ENCODE data around the gene PTRHD1. TPM values are rescaled to one million over a fixed set of nuclear protein-coding genes. Genes with fewer than 3 reads are reported as not detected.

Gene PTRHD1
- total RNA-seq, 1 donor from 2014 or later = 25.2 TPM

- H3K9me3 Mint-ChIP-seq (ENCODE audit: unreplicated experiment) = peaks cover 4% of the 10 kb centered on the region
- H3K4me1 Mint-ChIP-seq (ENCODE audit: low read depth, unreplicated experiment) = peaks cover 4% of the 10 kb centered on the region
- H3K4me3 Mint-ChIP-seq (ENCODE audit: unreplicated experiment) = no peak overlapping the region
- no peak for TF ChIP-seq CTCF (IDR thresholded peaks at IDR 0.05; ENCODE audit: partially characterized antibody, unreplicated experiment)
- DNase-seq = no peak
- H3K27ac Mint-ChIP-seq (ENCODE audit: unreplicated experiment) = no peak overlapping the region
- H3K27me3 Mint-ChIP-seq (ENCODE audit: unreplicated experiment) = no peaks in the 10 kb centered on the region
- H3K36me3 Mint-ChIP-seq (ENCODE audit: unreplicated experiment) = no peaks in the 10 kb centered on the region
Observed at GRCh38 chr2:24816404-24816803, 23.2 kb upstream of the PTRHD1 start.

- TF ChIP-seq CTCF (IDR thresholded peaks at IDR 0.05; ENCODE audit: partially characterized antibody, unreplicated experiment) = no peak
- no peak for DNase-seq
Observed at GRCh38 chr2:24815171-24815570, 22.0 kb upstream of the PTRHD1 start.

DNA sequence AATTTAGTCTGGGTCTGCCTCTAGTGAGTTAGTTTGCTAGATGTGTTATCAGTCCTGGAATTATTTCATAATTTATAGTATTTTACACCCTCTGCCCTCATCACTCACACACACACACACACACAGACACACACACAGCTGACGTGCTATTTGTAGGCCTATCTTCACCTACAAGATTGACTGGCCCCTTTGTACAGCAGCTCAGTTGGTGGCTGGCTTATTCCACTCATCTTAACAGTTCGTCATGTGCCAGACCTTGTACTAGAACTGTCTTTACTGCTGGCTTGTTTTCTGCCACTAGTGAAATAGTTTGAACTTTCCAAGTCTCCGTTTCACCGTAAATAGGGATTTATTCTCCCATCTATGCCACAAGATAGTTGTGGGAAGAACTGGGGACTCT is 21.3 kb upstream of the PTRHD1 start:
- no peaks in the 10 kb centered on the region for H3K4me1 Mint-ChIP-seq (ENCODE audit: low read depth, unreplicated experiment)
- no peak for TF ChIP-seq CTCF (IDR thresholded peaks at IDR 0.05; ENCODE audit: partially characterized antibody, unreplicated experiment)
- H3K4me3 Mint-ChIP-seq (ENCODE audit: unreplicated experiment) = no peak overlapping the region
- H3K36me3 Mint-ChIP-seq (ENCODE audit: unreplicated experiment) = no peaks in the 10 kb centered on the region
- peaks cover 2% of the 10 kb centered on the region for H3K9me3 Mint-ChIP-seq (ENCODE audit: unreplicated experiment)
- H3K27ac Mint-ChIP-seq (ENCODE audit: unreplicated experiment) = no peak overlapping the region
- no peak for DNase-seq
- H3K27me3 Mint-ChIP-seq (ENCODE audit: unreplicated experiment) = no peaks in the 10 kb centered on the region

More at GRCh38 chr2:24815171-24815570, 22.0 kb upstream of the PTRHD1 start:
- Mint-ChIP-seq H3K27ac (ENCODE audit: unreplicated experiment) (no peak overlapping the region), H3K27me3 (ENCODE audit: unreplicated experiment) (no peaks in the 10 kb centered on the region), H3K9me3 (ENCODE audit: unreplicated experiment) (peaks cover 2% of the 10 kb centered on the region), H3K36me3 (ENCODE audit: unreplicated experiment) (no peaks in the 10 kb centered on the region), H3K4me3 (ENCODE audit: unreplicated experiment) (no peak overlapping the region), H3K4me1 (ENCODE audit: low read depth, unreplicated experiment) (no peaks in the 10 kb centered on the region)

DNA sequence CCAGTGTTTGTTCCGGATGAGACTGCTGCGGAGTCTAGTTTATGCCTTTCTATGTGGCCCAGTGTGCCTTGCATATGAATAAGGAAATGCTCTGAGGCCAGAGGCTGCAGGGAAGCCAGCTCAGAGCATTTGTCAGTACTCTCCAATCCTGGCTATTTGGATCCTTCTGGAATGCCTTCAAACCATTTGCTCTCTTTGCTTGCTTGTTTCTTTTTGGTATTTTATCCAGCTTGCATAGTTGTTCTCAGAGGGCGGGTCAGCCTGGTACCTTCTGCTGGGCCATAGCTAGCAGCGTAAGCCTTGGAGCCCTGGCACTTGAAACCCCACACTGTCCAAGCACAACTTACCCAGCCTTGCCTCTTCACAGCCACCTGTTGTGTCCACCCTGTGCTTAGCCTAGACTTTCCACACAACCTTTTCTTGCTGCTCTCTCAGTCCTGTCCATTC is 20.5 kb upstream of the PTRHD1 start:
- no peak for DNase-seq
- Mint-ChIP-seq H3K27ac (ENCODE audit: unreplicated experiment) (no peak overlapping the region), H3K4me1 (ENCODE audit: low read depth, unreplicated experiment) (no peaks in the 10 kb centered on the region), H3K4me3 (ENCODE audit: unreplicated experiment) (no peak overlapping the region), H3K9me3 (ENCODE audit: unreplicated experiment) (peaks cover 2% of the 10 kb centered on the region), H3K27me3 (ENCODE audit: unreplicated experiment) (no peaks in the 10 kb centered on the region), H3K36me3 (ENCODE audit: unreplicated experiment) (no peaks in the 10 kb centered on the region)
- no peak for TF ChIP-seq CTCF (IDR thresholded peaks at IDR 0.05; ENCODE audit: partially characterized antibody, unreplicated experiment)

- no peak for DNase-seq
- no peak overlapping the region for H3K4me3 Mint-ChIP-seq (ENCODE audit: unreplicated experiment)
- peaks cover 16% of the 10 kb centered on the region for H3K36me3 Mint-ChIP-seq (ENCODE audit: unreplicated experiment)
- H3K4me1 Mint-ChIP-seq (ENCODE audit: low read depth, unreplicated experiment) = no peaks in the 10 kb centered on the region
- no peaks in the 10 kb centered on the region for H3K27me3 Mint-ChIP-seq (ENCODE audit: unreplicated experiment)
- H3K9me3 Mint-ChIP-seq (ENCODE audit: unreplicated experiment) = peaks cover 6% of the 10 kb centered on the region
- no peak for TF ChIP-seq CTCF (IDR thresholded peaks at IDR 0.05; ENCODE audit: partially characterized antibody, unreplicated experiment)
- no peak overlapping the region for H3K27ac Mint-ChIP-seq (ENCODE audit: unreplicated experiment)
Observed at GRCh38 chr2:24809316-24810007, 16.3 kb upstream of the PTRHD1 start.

Measured in glutamatergic neuron (in vitro differentiated cells).